Measurements from ENCODE around the gene SMPD2.

Gene SMPD2

GRCh38 chr6:109454496-109455436, 14.2 kb downstream of the SMPD2 start:
- TF ChIP-seq, protein P1, sequence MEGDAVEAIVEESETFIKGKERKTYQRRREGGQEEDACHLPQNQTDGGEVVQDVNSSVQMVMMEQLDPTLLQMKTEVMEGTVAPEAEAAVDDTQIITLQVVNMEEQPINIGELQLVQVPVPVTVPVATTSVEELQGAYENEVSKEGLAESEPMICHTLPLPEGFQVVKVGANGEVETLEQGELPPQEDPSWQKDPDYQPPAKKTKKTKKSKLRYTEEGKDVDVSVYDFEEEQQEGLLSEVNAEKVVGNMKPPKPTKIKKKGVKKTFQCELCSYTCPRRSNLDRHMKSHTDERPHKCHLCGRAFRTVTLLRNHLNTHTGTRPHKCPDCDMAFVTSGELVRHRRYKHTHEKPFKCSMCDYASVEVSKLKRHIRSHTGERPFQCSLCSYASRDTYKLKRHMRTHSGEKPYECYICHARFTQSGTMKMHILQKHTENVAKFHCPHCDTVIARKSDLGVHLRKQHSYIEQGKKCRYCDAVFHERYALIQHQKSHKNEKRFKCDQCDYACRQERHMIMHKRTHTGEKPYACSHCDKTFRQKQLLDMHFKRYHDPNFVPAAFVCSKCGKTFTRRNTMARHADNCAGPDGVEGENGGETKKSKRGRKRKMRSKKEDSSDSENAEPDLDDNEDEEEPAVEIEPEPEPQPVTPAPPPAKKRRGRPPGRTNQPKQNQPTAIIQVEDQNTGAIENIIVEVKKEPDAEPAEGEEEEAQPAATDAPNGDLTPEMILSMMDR (IDR thresholded peaks at IDR 0.05; ENCODE audit: low read depth, low read length) = no peak
- TF ChIP-seq POLR2A (IDR thresholded peaks at IDR 0.05; ENCODE audit: extremely low read depth, insufficient read length) = peak; percentile 46
- no peak for TF ChIP-seq MYC (IDR thresholded peaks at IDR 0.05; ENCODE audit: low read depth, low read length)
- TF ChIP-seq, protein P2, sequence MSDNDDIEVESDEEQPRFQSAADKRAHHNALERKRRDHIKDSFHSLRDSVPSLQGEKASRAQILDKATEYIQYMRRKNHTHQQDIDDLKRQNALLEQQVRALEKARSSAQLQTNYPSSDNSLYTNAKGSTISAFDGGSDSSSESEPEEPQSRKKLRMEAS (IDR thresholded peaks at IDR 0.05; ENCODE audit: low read depth, low read length) = peak; percentile 65; the same call in 1 of the 2 replicates
- DNase-seq (ENCODE audit: low read depth) = peak; percentile 93
- H3K4me3 ChIP-seq (ENCODE audit: low read depth, low read length) = peak overlapping the region; percentile 73

GRCh38 chr6:109455437-109456110, 15.1 kb downstream of the SMPD2 start, which contains the start of gene MICAL1:
TSS of gene MICAL1 (minus strand) at chr6:109455772. CDS start at chr6:109454196, 1,576 bp downstream.
- TF ChIP-seq POLR2A (IDR thresholded peaks at IDR 0.05; ENCODE audit: extremely low read depth, insufficient read length) (no peak), MYC (IDR thresholded peaks at IDR 0.05; ENCODE audit: low read depth, low read length) (no peak)
- TF ChIP-seq, protein P2 (IDR thresholded peaks at IDR 0.05; ENCODE audit: low read depth, low read length) = no peak
- TF ChIP-seq, protein P1 (IDR thresholded peaks at IDR 0.05; ENCODE audit: low read depth, low read length) = peak; percentile 30
- peak; percentile 82 for DNase-seq (ENCODE audit: low read depth)
- H3K4me3 ChIP-seq (ENCODE audit: low read depth, low read length) = peak within 1 kb of the TSS; percentile 73

GRCh38 chr6:109456111-109456583, 15.6 kb downstream of the SMPD2 start:
- peak overlapping the region; percentile 40 for H3K4me3 ChIP-seq (ENCODE audit: low read depth, low read length)
- TF ChIP-seq, protein P1 (IDR thresholded peaks at IDR 0.05; ENCODE audit: low read depth, low read length) = no peak
- TF ChIP-seq, protein P2 (IDR thresholded peaks at IDR 0.05; ENCODE audit: low read depth, low read length) = no peak
- TF ChIP-seq MYC (IDR thresholded peaks at IDR 0.05; ENCODE audit: low read depth, low read length) (no peak), POLR2A (IDR thresholded peaks at IDR 0.05; ENCODE audit: extremely low read depth, insufficient read length) (no peak)
- no peak for DNase-seq (ENCODE audit: low read depth)

DNA sequence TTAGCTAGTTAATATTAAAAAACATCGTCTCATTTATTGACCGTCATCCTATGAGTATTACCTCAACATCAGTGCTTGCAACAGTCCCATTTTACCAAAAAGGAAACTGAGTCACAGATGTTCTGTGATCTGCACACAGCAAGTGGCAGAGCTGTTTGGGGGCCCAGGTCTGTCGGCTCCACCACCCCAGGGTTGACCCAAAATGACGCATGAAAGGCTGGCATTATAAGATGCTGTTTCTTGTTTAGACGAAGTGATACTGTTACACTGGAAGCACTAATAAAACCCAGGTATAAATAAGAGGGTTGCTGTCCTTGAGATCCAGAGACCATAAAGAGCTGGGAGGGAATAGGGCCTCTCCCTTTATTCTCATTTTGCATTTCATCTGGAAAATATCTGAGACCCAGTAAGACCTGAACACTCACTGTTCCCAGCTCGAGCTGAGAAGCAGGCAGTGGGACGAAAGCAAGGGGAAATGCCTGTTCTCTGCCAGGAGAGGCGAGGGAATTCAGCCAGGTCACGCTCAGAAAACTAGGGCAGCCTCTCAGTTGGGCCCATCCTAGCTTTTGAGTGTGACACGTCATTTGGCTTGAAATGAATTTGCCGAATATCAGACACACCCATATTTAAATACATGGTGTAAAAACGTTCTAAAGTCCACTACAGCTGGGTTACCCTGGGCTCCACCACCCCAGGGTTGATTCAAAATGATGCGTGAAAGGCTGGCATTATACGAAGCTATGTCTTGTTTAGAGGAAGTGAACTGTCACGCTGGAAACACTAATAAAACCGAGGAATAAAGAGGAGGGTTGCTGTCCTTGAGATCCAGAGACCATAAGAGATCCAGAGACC, 16.4 kb downstream of the SMPD2 start:
- no peak overlapping the region for H3K4me3 ChIP-seq (ENCODE audit: low read depth, low read length)
- no peak for DNase-seq (ENCODE audit: low read depth)
- TF ChIP-seq, protein P2 (IDR thresholded peaks at IDR 0.05; ENCODE audit: low read depth, low read length) = no peak
- TF ChIP-seq POLR2A (IDR thresholded peaks at IDR 0.05; ENCODE audit: extremely low read depth, insufficient read length) = no peak
- TF ChIP-seq MYC (IDR thresholded peaks at IDR 0.05; ENCODE audit: low read depth, low read length) = no peak
- TF ChIP-seq, protein P1 (IDR thresholded peaks at IDR 0.05; ENCODE audit: low read depth, low read length) = no peak

GRCh38 chr6:109457562-109457996, 17.1 kb downstream of the SMPD2 start:
- TF ChIP-seq, protein P2 (IDR thresholded peaks at IDR 0.05; ENCODE audit: low read depth, low read length) = no peak
- no peak for TF ChIP-seq POLR2A (IDR thresholded peaks at IDR 0.05; ENCODE audit: extremely low read depth, insufficient read length)
- TF ChIP-seq MYC (IDR thresholded peaks at IDR 0.05; ENCODE audit: low read depth, low read length) = no peak
- TF ChIP-seq, protein P1 (IDR thresholded peaks at IDR 0.05; ENCODE audit: low read depth, low read length) = no peak
- no peak overlapping the region for H3K4me3 ChIP-seq (ENCODE audit: low read depth, low read length)
- no peak for DNase-seq (ENCODE audit: low read depth)

All from NB4 (cell line).